SK-MEL-5 (cell line): Measurements from ENCODE around the gene TARP.

Experiments
- DNase-seq: peaks from one replicate; pipeline ENCODE4 v3.0.0-alpha.2; 2016; ENCODE audit warnings: low read depth, low spot score
- in situ Hi-C: cut with HindIII; loops from 2 replicates; pipeline ENCODE4 v1.10.0; 2016; ENCODE audit warnings: low sequenced_read_pairs, high pct_unique_total_duplicates, low pct_unique_long_range_greater_than_20kb

Gene TARP

GRCh38 chr7:38273286-38273995, at the start of gene TARP:
Gene TARP (minus strand): TSS chr7:38273636.
- in situ Hi-C loops = no loop called here
- no peak for DNase-seq

GRCh38 chr7:38323156-38323555, 49.7 kb upstream of the TARP start:
- in situ Hi-C loops = no loop called here

GRCh38 chr7:38322461-38322860, 49.0 kb upstream of the TARP start:
- no peak for DNase-seq
- in situ Hi-C loops = no loop called here

More at GRCh38 chr7:38323156-38323555, 49.7 kb upstream of the TARP start:
- DNase-seq = no peak

- no peak for DNase-seq
- in situ Hi-C loops = no loop called here
Measured at GRCh38 chr7:38321967-38322366, 48.5 kb upstream of the TARP start.

GRCh38 chr7:38321515-38321944, 48.1 kb upstream of the TARP start:
- no peak for DNase-seq

GRCh38 chr7:38321050-38321449, 47.6 kb upstream of the TARP start:
- in situ Hi-C loops = no loop called here
- DNase-seq = no peak

More at GRCh38 chr7:38321515-38321944, 48.1 kb upstream of the TARP start:
- in situ Hi-C loops = no loop called here

GRCh38 chr7:38319873-38320272, 46.4 kb upstream of the TARP start:
- DNase-seq = no peak
- in situ Hi-C loops = no loop called here

- in situ Hi-C loops = no loop called here
- DNase-seq = peak; percentile 85
Measured at GRCh38 chr7:38318803-38319416, 45.5 kb upstream of the TARP start.

- DNase-seq = no peak
- in situ Hi-C loops = no loop called here
Measured at GRCh38 chr7:38318241-38318640, 44.8 kb upstream of the TARP start.

- in situ Hi-C loops = no loop called here
Measured at GRCh38 chr7:38317515-38317914, 44.1 kb upstream of the TARP start.

GRCh38 chr7:38316733-38317360, 43.4 kb upstream of the TARP start:
- no peak for DNase-seq
- in situ Hi-C loops = no loop called here

More at GRCh38 chr7:38317515-38317914, 44.1 kb upstream of the TARP start:
- DNase-seq = no peak

- no peak for DNase-seq
- in situ Hi-C loops = no loop called here
Measured at GRCh38 chr7:38315410-38315809, 42.0 kb upstream of the TARP start.

- in situ Hi-C loops = no loop called here
- no peak for DNase-seq
Measured at GRCh38 chr7:38312821-38313220, 39.4 kb upstream of the TARP start.

- no peak for DNase-seq
- in situ Hi-C loops = no loop called here
Measured at GRCh38 chr7:38311329-38311937, 38.0 kb upstream of the TARP start.

- in situ Hi-C loops = no loop called here
- DNase-seq = no peak
Measured at GRCh38 chr7:38310591-38311101, 37.2 kb upstream of the TARP start.

GRCh38 chr7:38309555-38309954, 36.1 kb upstream of the TARP start:
- in situ Hi-C loops = no loop called here

GRCh38 chr7:38308140-38308539, 34.7 kb upstream of the TARP start:
- no peak for DNase-seq
- in situ Hi-C loops = no loop called here

More at GRCh38 chr7:38309555-38309954, 36.1 kb upstream of the TARP start:
- no peak for DNase-seq

GRCh38 chr7:38307640-38308039, 34.2 kb upstream of the TARP start:
- in situ Hi-C loops = no loop called here
- DNase-seq = no peak
